Sigmoid colon (tissue), 7 donors: ENCODE results near the gene SGCD. TPM values are rescaled to one million over a fixed set of nuclear protein-coding genes. Genes with fewer than 3 reads are reported as not detected.

ENCODE experiments used
- DNase-seq: peaks from one replicate; pipeline ENCODE4 v3.0.0-alpha.2; 2019
- H3K27ac ChIP-seq, 4 donors: fragments of 200-600 bp; sonication (generic); one replicate each; pipeline ENCODE4 v1.5.1; 2016 to 2019; ENCODE audit warnings: mild to moderate bottlenecking in 1 of 4
- H3K27me3 ChIP-seq, 3 donors: fragments of 200-600 bp; sonication (generic); one replicate each; pipeline ENCODE4 v1.5.1; 2019; ENCODE audit warnings: mild to moderate bottlenecking in 1 of 3
- H3K36me3 ChIP-seq, 4 donors: fragments of 200-600 bp; sonication (generic); one replicate each; pipeline ENCODE4 v1.5.1; 2016 to 2019
- H3K4me1 ChIP-seq, 4 donors: fragments of 200-600 bp; sonication (generic); one replicate each; pipeline ENCODE4 v1.5.1; 2017 to 2019
- H3K4me3 ChIP-seq, 4 donors: fragments of 200-600 bp; sonication (generic); one replicate each; pipeline ENCODE4 v1.5.1; 2017 to 2019; ENCODE audit warnings: mild to moderate bottlenecking in 2 of 4, moderate library complexity in 1 of 4
- H3K9me3 ChIP-seq, 4 donors: fragments of 200-600 bp in 3 of 4; sonication (generic) in 3 of 4; one replicate each; pipeline versions ENCODE4 v1.5.1 to v1.6.1; 2013 to 2019
- CTCF ChIP-seq, 4 experiments: fragments of 450-650 bp in 3 of 4; fragments of 200-600 bp in 1 of 4; IDR thresholded peaks; one replicate each; pipeline ENCODE4 v1.5.1; 2016 to 2019; ENCODE audit warnings: antibody characterized with exemption in 4 of 4, mild to moderate bottlenecking in 3 of 4, moderate library complexity in 2 of 4
- EP300 ChIP-seq, 4 donors: sonication (generic); formaldehyde crosslinking; IDR thresholded peaks; one replicate each; pipeline ENCODE4 v1.6.1; 2017; ENCODE audit warnings: antibody characterized with exemption in 4 of 4
- POLR2A ChIP-seq, 2 donors: fragments of 450-650 bp; IDR thresholded peaks; one replicate each; pipeline ENCODE4 v1.6.1; 2016; ENCODE audit warnings: antibody characterized with exemption in 2 of 2, mild to moderate bottlenecking in 2 of 2, moderate library complexity in 2 of 2
- POLR2AphosphoS5 ChIP-seq, 4 donors: sonication (generic); formaldehyde crosslinking; IDR thresholded peaks; one replicate each; pipeline ENCODE4 v1.6.1; 2017; ENCODE audit warnings: antibody characterized with exemption in 4 of 4
- WGBS, 2 donors: extraction: QIAGEN DNeasy Blood & Tissue Kit; methylation state at CpG; one replicate each; pipeline ENCODE4 v1.1.7; 2013; 5-methylcytosine and 5-hydroxymethylcytosine counted together
- intact Hi-C: fragments of 100-400 bp; cut with DNase I; formaldehyde crosslinking; loops from one replicate; pipeline ENCODE4 v1.15.1; 2023
- polyA plus RNA-seq, 3 donors: library from polyadenylated mRNA; stranded (reverse); fragments of 200-250 nt; gene quantifications; one replicate each; pipeline ENCODE4 v1.2.3, GENCODE V29; 2013
- total RNA-seq, 4 donors: library from RNA; depleted of rRNA; stranded (reverse); fragments of >200 nt; gene quantifications; one replicate each; pipeline ENCODE4 v1.1.0, GENCODE V29; 2016
- donor health status: healthy with polysubstance abuse.
- donor health status: Bipolar disorder and iron deficiency.
- donor health status: healthy.

The SGCD gene
- total and polyA plus RNA-seq, 7 donors: under 0.01 to 34.3 (median 8.2) TPM

- Histone ChIP-seq H3K36me3 (peaks cover 0 to under 1% (median 0%) of the 10 kb centered on the region in 4 donors), H3K4me3 (no peak overlapping the region), H3K4me1 (no peaks in the 10 kb centered on the region), H3K9me3 (no peaks in the 10 kb centered on the region), H3K27me3 (no peaks in the 10 kb centered on the region), H3K27ac (no peak overlapping the region)
- WGBS, 2 donors: 80 to 83% methylated on average over 6 of the region's 6 CpGs
- TF ChIP-seq EP300 (IDR thresholded peaks at IDR 0.05) (no peak), CTCF (IDR thresholded peaks at IDR 0.05) (no peak), POLR2AphosphoS5 (IDR thresholded peaks at IDR 0.05) (no peak), POLR2A (IDR thresholded peaks at IDR 0.05) (no peak)
- DNase-seq: no peak
- intact Hi-C loops: no loop called here
Measured at GRCh38 chr5:156764176-156764971, 437.4 kb downstream of the SGCD start.

GRCh38 chr5:156774273-156774672 lies 447.3 kb downstream of the SGCD start:
- 62 to 73% methylated on average over 2 of the region's 2 CpGs for WGBS, 2 donors

GRCh38 chr5:156778139-156778706 lies 451.3 kb downstream of the SGCD start:
- WGBS, 2 donors: 94 to 96% methylated on average over 1 of the region's 1 CpG
- Histone ChIP-seq H3K9me3 (no peaks in the 10 kb centered on the region), H3K4me3 (no peak overlapping the region), H3K4me1 (no peaks in the 10 kb centered on the region), H3K27ac (no peak overlapping the region), H3K27me3 (no peaks in the 10 kb centered on the region), H3K36me3 (no peaks in the 10 kb centered on the region)
- no peak for DNase-seq
- intact Hi-C loops: no loop called here
- TF ChIP-seq EP300 (IDR thresholded peaks at IDR 0.05): no peak
- TF ChIP-seq CTCF (IDR thresholded peaks at IDR 0.05): no peak
- no peak for TF ChIP-seq POLR2AphosphoS5 (IDR thresholded peaks at IDR 0.05)

More at GRCh38 chr5:156774273-156774672, 447.3 kb downstream of the SGCD start:
- Histone ChIP-seq H3K27ac (no peak overlapping the region), H3K27me3 (no peaks in the 10 kb centered on the region), H3K4me3 (no peak overlapping the region), H3K9me3 (no peaks in the 10 kb centered on the region), H3K4me1 (no peaks in the 10 kb centered on the region), H3K36me3 (no peaks in the 10 kb centered on the region)
- intact Hi-C loops: no loop called here
- no peak for TF ChIP-seq POLR2A (IDR thresholded peaks at IDR 0.05)
- DNase-seq: no peak

GRCh38 chr5:156778752-156779151 lies 451.8 kb downstream of the SGCD start:
- no peak for TF ChIP-seq CTCF (IDR thresholded peaks at IDR 0.05)
- TF ChIP-seq EP300 (IDR thresholded peaks at IDR 0.05): no peak
- no peak for TF ChIP-seq POLR2AphosphoS5 (IDR thresholded peaks at IDR 0.05)
- no peak for TF ChIP-seq POLR2A (IDR thresholded peaks at IDR 0.05)
- DNase-seq: no peak
- no peaks in the 10 kb centered on the region for H3K27me3 ChIP-seq
- intact Hi-C loops: no loop called here
- H3K9me3 ChIP-seq: no peaks in the 10 kb centered on the region
- no peaks in the 10 kb centered on the region for H3K4me1 ChIP-seq
- H3K27ac ChIP-seq: no peak overlapping the region
- no peaks in the 10 kb centered on the region for H3K36me3 ChIP-seq
- WGBS, 2 donors: 55 to 85% methylated on average over 2 of the region's 2 CpGs
- H3K4me3 ChIP-seq: no peak overlapping the region

GRCh38 chr5:156779436-156779835 lies 452.5 kb downstream of the SGCD start:
- DNase-seq: no peak
- intact Hi-C loops: no loop called here
- Histone ChIP-seq H3K36me3 (no peaks in the 10 kb centered on the region), H3K27ac (no peak overlapping the region), H3K9me3 (no peaks in the 10 kb centered on the region), H3K27me3 (no peaks in the 10 kb centered on the region), H3K4me1 (no peaks in the 10 kb centered on the region), H3K4me3 (no peak overlapping the region)
- no peak for TF ChIP-seq CTCF (IDR thresholded peaks at IDR 0.05)
- TF ChIP-seq POLR2A (IDR thresholded peaks at IDR 0.05): no peak
- no peak for TF ChIP-seq EP300 (IDR thresholded peaks at IDR 0.05)
- 77 to 82% methylated on average over 4 of the region's 4 CpGs for WGBS, 2 donors
